HFF-Myc (cell line): ENCODE results near the gene ZNF777.
A peak's percentile ranks its signal among the peaks of the same experiment; 100 is the strongest.

Experiments
- DNase-seq: peaks from one replicate; pipeline ENCODE4 v3.0.0-alpha.2; 2011; ENCODE audit warnings: low read depth; ENCODE audit errors: extremely low read depth
- H3K4me3 ChIP-seq: replicated peaks from 2 replicates; pipeline ENCODE4 v1.5.1; 2011; ENCODE audit warnings: low read depth, mild to moderate bottlenecking, control low read depth, low read length
- TF ChIP-seq, protein P1 (sequence below): IDR thresholded peaks from 2 replicates; pipeline ENCODE4 v1.5.1; 2012; ENCODE audit warnings: mild to moderate bottlenecking, low read depth, low read length, control low read depth; ENCODE audit errors: missing control alignments

ZNF777 gene

DNA sequence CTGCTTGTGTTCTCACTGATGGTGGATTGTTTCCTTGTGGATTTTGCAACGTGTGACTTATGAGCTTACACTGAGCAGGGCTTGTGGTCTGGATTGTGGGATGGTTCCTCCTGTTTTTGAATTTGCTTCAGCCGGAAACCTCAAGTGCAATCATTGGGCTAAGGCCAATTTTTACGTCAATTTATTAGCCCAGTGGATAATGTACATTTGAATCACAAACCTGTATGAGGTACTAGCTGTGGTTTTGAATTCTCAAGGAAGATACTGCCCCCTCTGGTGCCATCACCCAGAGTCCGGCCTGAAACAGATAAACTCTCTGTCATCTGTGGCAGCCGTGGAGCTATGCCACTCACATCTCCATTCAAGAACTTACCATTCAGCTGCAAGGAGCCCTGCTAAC, 7.3 kb upstream of the ZNF777 start:
- TF ChIP-seq, protein P1, sequence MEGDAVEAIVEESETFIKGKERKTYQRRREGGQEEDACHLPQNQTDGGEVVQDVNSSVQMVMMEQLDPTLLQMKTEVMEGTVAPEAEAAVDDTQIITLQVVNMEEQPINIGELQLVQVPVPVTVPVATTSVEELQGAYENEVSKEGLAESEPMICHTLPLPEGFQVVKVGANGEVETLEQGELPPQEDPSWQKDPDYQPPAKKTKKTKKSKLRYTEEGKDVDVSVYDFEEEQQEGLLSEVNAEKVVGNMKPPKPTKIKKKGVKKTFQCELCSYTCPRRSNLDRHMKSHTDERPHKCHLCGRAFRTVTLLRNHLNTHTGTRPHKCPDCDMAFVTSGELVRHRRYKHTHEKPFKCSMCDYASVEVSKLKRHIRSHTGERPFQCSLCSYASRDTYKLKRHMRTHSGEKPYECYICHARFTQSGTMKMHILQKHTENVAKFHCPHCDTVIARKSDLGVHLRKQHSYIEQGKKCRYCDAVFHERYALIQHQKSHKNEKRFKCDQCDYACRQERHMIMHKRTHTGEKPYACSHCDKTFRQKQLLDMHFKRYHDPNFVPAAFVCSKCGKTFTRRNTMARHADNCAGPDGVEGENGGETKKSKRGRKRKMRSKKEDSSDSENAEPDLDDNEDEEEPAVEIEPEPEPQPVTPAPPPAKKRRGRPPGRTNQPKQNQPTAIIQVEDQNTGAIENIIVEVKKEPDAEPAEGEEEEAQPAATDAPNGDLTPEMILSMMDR, result no peak
- H3K4me3 ChIP-seq, result no peak overlapping the region
- no peak for DNase-seq

GRCh38 chr7:149467321-149467859, 6.5 kb upstream of the ZNF777 start:
- TF ChIP-seq, protein P1, result no peak
- H3K4me3 ChIP-seq, result no peak overlapping the region
- DNase-seq, result no peak

- TF ChIP-seq, protein P1, result no peak
- DNase-seq, result no peak
- H3K4me3 ChIP-seq, result no peak overlapping the region
Observed at GRCh38 chr7:149466364-149466763, 5.5 kb upstream of the ZNF777 start.

DNA sequence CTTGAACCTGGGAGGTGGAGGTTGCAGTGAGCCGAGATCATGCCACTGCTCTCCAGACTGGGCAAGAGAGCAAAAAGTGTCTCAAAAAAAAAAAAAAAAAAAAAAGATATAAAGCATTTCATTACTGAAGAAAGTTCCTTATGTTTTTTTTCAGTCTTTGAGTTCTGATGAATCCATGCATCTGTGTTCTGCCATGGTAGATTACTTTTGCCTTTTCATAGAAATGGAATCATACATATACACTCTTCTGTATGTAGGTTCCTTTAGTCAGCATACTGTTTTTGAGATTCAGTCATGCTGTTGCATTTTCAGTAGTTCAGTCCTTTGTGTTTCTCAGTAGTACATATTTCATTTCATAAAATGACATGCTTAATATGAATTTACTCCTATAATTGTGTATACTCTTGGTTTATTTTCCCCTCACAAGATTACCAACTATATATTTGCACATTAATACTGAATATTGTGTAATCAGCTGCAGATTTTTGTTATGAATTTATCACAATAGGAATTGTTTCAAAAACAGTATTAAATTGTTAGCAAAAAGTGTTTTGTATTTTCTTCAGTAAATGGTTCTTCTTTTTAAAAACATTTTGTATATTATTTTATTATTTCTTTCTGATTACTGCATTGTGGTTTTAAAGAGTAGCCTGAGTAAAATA, 2.8 kb upstream of the ZNF777 start:
- TF ChIP-seq, protein P1, result no peak
- no peak for DNase-seq
- H3K4me3 ChIP-seq, result no peak overlapping the region

GRCh38 chr7:149462101-149462520, 1.2 kb upstream of the ZNF777 start:
- no peak for DNase-seq
- no peak overlapping the region for H3K4me3 ChIP-seq
- TF ChIP-seq, protein P1, result no peak

GRCh38 chr7:149459540-149460452, 1.1 kb downstream of the ZNF777 start:
- no peak for DNase-seq

More at GRCh38 chr7:149459540-149460452, 1.1 kb downstream of the ZNF777 start:
- TF ChIP-seq, protein P1, result no peak
- H3K4me3 ChIP-seq, result peak overlapping the region; percentile 67
